NCI-H2196 (cell line): Measurements from ENCODE around the gene SLC44A4.
"Not testable (repeated sequence)": the region's sequence is repeated elsewhere in the genome, so short reads cannot be mapped to it uniquely, and the experiment has no call there.

Experiments
- DNase-seq: peaks from one replicate; lab custom pipeline; 2025; ENCODE audit not compliant: unreplicated experiment; lab: John Stamatoyannopoulos, UW

The SLC44A4 gene

DNA sequence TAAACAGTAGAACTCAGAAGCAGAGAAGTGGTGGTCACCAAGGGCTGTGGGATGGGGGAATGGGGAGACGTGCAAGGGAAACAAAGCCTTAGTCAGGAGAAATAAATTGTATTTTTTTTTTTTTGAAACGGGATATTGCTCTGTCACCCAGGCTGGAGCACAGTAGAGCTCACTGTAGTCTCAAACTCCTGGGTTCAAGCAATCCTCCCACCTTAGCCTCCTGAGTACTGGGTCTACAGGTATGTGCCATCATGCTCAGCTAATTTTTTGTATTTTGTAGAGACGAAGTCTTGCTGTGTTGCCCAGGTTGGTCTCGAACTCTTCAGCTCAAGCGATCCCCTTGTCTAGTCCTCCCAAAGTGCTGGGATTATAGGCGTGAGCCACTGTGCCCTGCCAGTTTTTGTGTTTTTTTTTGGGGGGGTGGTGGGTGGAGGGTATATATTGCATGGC, 47.9 kb downstream of the SLC44A4 start:
- DNase-seq = no peak

- DNase-seq = peak; percentile 44
These were observed 49.0 kb downstream of the SLC44A4 start for GRCh38 chr6:31829633-31830283.

- peak; percentile 98 for DNase-seq
These were observed 51.3 kb downstream of the SLC44A4 start, which contains the start of gene HSPA1B for GRCh38 chr6:31827286-31828079. Gene HSPA1B (plus strand): TSS chr6:31827738. CDS start chr6:31827951, 213 bp downstream.

DNA sequence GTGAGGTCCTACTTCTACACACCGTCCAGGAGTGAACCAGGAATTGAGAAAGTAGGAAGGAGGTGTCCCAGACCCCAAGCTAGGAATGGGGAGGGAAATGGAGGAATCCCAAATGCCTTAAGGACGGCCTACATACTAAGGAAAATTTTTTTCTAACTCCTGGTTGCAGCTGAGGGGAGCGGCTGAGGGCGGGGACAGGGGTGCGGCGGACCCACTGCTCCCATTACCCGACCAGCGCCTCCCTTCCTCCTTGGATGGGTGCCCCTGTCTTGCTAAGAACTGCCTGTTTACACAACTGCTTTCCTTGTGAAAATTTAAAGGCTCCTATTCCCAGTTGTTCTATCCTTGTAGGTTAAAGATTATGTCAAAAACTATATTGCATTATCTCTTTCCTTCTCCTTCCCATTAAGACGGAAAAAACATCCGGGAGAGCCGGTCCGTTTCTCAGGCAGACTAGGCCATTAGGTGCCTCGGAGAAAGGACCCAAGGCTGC, 52.0 kb downstream of the SLC44A4 start:
- peak; percentile 56 for DNase-seq

DNA sequence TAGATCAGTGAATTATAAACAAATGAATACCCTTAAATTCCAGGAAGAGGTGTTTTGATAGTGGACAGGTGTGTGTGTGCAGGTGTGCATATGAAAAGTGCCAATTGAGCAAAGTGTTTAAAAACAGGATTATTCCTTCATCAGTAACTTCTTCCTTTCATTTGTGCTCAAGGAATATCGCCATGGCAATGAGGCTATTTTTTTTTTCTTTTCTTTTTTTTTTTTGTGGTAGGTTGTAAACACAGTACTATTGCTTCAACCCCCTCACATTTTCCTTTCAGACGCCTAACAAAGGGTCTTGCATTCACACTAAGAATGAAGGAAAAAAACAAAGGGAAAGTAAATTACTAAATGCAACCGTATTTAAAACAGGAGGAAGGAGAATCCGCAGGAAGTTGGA, 53.2 kb downstream of the SLC44A4 start:
- DNase-seq = no peak

DNA sequence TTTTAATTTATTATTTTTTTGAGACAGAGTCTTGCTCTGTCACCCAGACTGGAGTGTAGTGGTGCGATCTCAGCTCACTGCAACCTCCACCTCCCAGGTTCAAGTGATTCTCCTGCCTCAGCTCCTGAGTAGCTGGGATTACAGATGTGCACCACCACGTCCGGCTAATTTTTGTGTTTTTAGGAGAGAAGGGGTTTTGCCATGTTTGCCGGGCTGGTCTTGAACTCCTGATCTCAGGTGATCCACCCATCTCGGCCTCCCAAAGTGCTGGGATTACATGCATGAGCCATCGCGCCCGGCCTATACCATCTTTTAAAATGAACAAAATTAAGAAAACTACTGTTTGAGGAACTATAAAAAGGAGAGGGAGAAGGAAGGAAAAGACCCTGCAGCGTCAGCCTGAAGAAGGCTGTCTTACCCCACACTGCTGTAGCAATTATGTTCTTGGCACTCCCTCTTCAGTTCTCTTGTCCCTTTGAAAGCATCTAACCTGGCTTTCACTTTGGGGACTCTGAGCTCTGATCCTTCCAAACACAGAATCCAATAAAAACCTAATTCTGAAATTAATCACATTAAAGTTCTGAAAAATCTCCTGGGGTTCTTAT, 55.1 kb downstream of the SLC44A4 start:
- not testable (repeated sequence) for DNase-seq

DNA sequence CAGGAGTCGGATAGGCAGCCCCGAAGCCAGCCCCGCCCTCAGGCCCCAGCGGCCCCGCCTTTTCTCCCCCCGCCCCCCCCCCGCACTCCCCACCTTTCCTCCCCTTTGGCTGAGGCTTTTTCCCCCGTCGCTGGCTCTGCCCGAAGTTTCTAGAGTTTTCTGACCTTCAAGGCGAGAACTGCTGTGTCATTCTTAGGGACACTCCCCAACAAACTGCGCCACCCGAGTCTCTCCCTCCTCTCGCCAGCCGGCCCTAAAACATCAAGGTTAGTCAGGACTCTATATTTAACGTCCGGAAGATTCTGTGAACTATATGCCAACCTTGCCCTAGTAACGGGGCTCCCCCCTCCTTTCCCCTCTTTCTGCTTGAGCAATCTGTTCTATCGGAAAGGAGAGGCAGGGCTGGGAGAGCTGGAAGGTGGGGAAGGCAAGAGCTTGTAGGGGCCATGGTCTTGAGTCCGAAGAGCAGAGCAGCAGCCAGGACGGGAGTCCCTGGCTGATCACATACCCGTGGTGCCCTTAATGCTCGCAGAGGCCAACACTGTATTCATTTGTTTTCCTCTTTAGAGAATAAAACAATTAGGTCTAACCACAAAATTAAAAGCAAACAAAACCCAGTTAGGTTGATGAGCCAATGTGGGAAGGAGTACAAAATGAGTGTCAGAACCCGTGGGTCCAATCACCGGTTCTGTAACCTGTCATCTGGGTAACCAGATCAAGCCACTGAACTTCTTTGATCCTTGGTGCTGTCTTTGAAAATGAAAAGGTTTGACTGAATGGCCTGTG, 56.6 kb downstream of the SLC44A4 start:
- DNase-seq = peak; percentile 66

DNA sequence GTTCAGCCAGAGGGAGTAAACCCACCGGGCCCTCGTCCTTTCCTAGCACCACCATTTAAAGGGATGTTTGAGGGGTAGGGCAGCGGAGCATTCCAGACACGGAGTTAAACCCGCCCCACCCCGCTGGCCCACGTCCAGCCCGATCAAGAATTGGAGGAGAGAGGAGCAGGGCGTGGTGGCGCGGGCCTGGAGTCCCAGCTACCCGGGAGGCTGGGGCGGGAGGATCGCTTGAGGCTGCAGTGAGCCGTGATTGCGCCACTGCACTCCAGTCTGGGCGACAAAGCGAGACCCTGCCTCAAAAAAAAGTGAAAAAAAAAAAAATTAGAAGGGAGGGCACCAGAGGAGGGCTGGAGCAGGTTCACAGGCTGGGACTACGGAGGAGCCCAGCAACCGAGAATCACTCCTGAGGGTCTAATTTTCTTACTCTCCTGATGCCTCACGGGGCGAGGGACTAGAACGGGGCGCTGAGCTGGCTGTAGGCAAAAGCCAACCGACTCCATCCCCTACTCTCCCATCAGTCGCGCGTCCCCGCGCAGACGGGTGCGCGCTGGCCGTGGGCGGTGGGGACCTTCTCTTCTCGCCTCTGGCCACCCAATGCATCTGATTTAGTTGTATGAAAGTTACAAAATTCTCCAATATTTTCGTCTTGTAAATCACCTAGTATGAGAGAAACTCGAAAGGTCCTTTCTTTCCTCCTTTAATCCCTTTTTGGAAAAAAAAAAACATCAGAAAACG, 57.3 kb downstream of the SLC44A4 start:
- peak; percentile 66 for DNase-seq

DNA sequence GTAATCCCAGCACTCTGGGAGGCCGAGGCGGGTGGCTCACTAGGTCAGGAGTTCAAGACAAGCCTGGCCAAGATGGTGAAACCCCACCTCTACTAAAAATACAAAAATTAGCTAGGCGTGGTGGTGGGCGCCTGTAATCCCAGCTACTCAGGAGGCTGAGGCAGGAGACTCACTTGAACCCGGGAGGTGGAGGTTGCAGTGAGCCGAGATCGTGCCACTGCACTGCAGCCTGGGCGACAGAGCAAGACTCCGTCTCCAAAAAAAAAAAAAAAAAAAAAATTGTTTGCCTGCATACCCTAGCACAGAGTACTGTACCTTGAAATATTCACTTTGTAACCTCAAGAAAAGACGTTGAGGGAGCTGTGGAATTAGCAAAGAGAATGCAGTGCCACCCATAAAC, 58.4 kb downstream of the SLC44A4 start:
- DNase-seq = not testable (repeated sequence)

- DNase-seq = no peak
These were observed 58.9 kb downstream of the SLC44A4 start for GRCh38 chr6:31819871-31820299.

GRCh38 chr6:31817929-31818511, 60.8 kb downstream of the SLC44A4 start:
- not testable (repeated sequence) for DNase-seq

- not testable (repeated sequence) for DNase-seq
These were observed 61.5 kb downstream of the SLC44A4 start for GRCh38 chr6:31817133-31817928.

- peak; percentile 93 for DNase-seq
These were observed 63.6 kb downstream of the SLC44A4 start, which contains the start of the genes HSPA1A and HSPA1L for GRCh38 chr6:31815025-31815838. Gene HSPA1A (plus strand): TSS chr6:31815543. CDS start chr6:31815757, 214 bp downstream. Gene HSPA1L (minus strand): TSS chr6:31815283. CDS start chr6:31811972, 3,311 bp downstream.

DNA sequence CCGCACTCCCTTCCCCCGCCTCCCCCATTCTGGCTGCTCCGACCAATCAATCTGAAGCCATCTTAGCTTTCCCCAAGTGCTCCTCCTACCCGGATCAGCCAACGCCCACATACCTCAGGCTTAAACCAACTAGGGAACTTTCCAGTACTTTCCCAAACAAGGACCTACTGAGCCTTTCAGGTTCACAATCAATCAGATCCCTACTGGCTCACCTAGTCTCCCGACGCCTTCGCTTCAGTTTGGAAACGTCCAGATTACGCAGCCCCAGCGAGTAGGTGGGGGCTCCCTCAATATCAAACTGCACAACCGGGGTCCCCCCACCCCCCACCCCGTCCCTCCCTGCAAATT, 64.1 kb downstream of the SLC44A4 start:
- DNase-seq = peak; percentile 93

DNA sequence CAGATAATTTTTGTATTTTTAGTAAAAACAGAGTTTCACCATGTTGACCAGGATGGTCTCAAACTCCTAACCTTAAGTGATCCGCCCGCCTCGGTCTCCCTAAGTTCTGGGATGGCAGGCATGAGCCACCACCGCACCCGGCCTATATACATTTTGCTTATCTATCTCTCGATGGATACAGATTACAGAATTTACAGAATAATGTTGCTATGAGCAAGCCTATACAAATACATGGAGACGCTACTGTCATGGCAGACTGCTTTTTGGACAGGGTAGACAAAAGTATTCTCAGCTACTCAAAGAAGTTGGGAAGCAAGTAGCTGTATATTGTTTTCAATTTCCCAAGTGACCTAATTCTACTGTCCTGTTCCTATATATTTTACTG, 65.3 kb downstream of the SLC44A4 start:
- DNase-seq = no peak
